ENCODE measurements around the gene MEGF6. TPM values are rescaled to one million over a fixed set of nuclear protein-coding genes. Genes with fewer than 3 reads are reported as not detected.
A peak's percentile ranks its signal among the peaks of the same experiment; 100 is the strongest.

MEGF6 gene
- polyA plus RNA-seq, 2 donors: 11.8 to 23.7 TPM

DNA sequence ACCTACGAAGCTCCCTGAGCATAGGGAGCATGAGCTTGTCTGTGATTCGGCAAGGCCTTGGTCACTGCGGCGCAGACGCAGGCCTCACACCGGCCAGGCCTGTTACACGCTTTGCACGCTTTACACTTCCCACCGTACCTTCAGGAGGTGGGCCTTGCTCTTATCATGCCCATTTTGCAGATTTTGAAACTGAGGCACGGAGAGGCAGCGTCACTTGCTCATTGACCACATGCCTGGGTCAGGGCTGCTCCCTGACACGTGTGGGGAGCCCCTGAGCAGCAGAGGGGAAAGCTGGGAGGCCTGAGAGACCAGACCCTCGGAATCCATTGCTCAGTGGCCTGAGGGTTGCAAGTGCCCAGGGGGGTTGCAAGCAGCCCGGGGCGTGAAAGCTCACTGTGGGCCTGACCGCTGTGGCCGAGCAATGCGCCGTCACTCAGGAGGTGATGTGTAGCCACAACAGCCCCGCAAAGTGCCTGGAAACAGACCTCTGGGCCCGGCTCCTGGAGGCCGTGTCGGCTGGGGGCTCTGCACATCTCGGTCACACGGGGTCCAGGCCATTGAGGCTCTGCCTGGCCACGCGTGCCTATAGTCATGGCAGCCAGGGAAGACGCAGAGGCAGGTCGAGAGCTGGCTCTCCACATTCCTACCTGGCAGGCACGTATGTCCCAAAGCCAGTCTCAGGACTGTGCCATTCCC is 149.9 kb downstream of the MEGF6 start:
- H3K36me3 ChIP-seq (ENCODE audit: control insufficient read depth in 2 of 2, insufficient read depth in 2 of 2, low read length in 1 of 2): no peaks in the 10 kb centered on the region
- 84 to 91% methylated on average over 30 of the region's 30 CpGs for WGBS, 2 donors
- no peaks in the 10 kb centered on the region for H3K27me3 ChIP-seq (ENCODE audit: control insufficient read depth in 1 of 2, insufficient read depth in 2 of 2, low read length in 2 of 2)
- peaks cover 17 to 71% of the 10 kb centered on the region in 2 donors for H3K4me1 ChIP-seq (ENCODE audit: control insufficient read depth in 2 of 2, insufficient read depth in 2 of 2, low read length in 1 of 2)
- no peak overlapping the region for H3K4me3 ChIP-seq (ENCODE audit: low read depth in 1 of 2, low read length in 2 of 2)
- H3K9me3 ChIP-seq (ENCODE audit: control insufficient read depth in 2 of 2, insufficient read depth in 1 of 2, low read depth in 1 of 2, low read length in 1 of 2): no peaks in the 10 kb centered on the region
- H3K27ac ChIP-seq (ENCODE audit: low read depth in 2 of 2, low read length in 1 of 2): no peak overlapping the region

DNA sequence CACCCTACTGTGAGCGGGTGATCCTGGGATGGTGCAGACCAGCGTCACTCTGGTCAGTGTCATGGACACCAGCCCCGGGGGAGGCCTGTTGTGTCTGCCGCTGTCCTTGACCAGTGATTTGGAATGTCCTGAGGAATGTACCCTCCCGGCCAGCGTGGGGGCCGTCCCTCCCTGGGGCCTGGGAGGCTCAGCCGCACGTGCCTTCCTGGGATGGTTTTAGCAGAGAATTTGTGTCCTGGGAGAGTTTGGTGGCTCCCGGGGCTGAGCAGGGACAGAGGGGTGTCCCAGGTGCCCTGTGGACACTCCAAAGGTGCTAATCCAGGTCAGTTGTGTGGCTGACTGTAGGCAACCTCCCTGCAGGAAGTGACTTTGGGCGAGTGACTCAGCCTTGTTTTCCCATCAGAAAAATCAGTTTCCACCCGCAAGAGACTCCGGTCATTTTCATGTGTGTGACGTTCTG is 150.6 kb downstream of the MEGF6 start:
- Histone ChIP-seq H3K36me3 (ENCODE audit: control insufficient read depth in 2 of 2, insufficient read depth in 2 of 2, low read length in 1 of 2) (no peaks in the 10 kb centered on the region), H3K27me3 (ENCODE audit: control insufficient read depth in 1 of 2, insufficient read depth in 2 of 2, low read length in 2 of 2) (no peaks in the 10 kb centered on the region), H3K4me3 (ENCODE audit: low read depth in 1 of 2, low read length in 2 of 2) (no peak overlapping the region), H3K4me1 (ENCODE audit: control insufficient read depth in 2 of 2, insufficient read depth in 2 of 2, low read length in 1 of 2) (peaks cover 20 to 66% of the 10 kb centered on the region in 2 donors), H3K27ac (ENCODE audit: low read depth in 2 of 2, low read length in 1 of 2) (peak overlapping the region; percentile 67 to 90), H3K9me3 (ENCODE audit: control insufficient read depth in 2 of 2, insufficient read depth in 1 of 2, low read depth in 1 of 2, low read length in 1 of 2) (no peaks in the 10 kb centered on the region)
- 47 to 51% methylated on average over 14 of the region's 14 CpGs for WGBS, 2 donors

DNA sequence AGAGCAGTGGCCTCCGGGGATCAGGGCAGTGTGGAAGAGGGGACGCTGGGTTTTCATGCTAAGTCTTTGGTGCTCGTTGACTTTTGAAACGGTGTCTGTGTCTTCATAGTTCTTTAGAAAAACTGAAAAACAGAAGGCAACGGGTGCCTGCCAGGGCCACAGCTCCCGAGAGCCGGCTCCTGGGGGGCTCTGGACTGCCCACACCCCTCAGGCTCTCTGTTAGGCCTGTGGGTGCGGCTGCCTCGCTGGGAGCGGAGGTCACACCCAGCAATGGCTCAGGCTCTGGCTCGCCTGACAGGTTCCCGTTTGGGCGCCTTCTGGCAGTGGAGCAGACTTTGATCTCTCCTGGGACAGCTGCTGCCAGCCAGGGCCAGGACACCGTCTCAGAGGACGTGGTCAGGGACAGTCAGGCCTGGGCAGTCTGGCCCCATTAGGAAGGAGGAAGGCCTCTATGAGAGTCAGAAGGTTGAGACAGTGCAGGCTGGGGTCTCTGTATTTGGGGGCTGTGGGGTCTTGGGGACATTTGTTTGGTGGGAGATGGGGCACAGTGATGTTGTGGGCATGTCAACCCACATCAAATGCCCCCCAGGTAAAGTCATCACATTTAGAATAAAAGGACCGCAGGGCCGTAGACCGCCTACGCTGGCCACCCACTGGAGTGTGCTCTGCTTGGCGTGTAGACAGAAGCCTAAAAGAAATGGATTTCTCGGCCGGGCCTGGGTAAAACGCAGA is 151.2 kb downstream of the MEGF6 start:
- Histone ChIP-seq H3K27me3 (ENCODE audit: control insufficient read depth in 1 of 2, insufficient read depth in 2 of 2, low read length in 2 of 2) (no peaks in the 10 kb centered on the region), H3K4me3 (ENCODE audit: low read depth in 1 of 2, low read length in 2 of 2) (no peak overlapping the region), H3K36me3 (ENCODE audit: control insufficient read depth in 2 of 2, insufficient read depth in 2 of 2, low read length in 1 of 2) (no peaks in the 10 kb centered on the region), H3K27ac (ENCODE audit: low read depth in 2 of 2, low read length in 1 of 2) (peak overlapping the region; percentile 67 to 90), H3K9me3 (ENCODE audit: control insufficient read depth in 2 of 2, insufficient read depth in 1 of 2, low read depth in 1 of 2, low read length in 1 of 2) (no peaks in the 10 kb centered on the region), H3K4me1 (ENCODE audit: control insufficient read depth in 2 of 2, insufficient read depth in 2 of 2, low read length in 1 of 2) (peaks cover 19 to 68% of the 10 kb centered on the region in 2 donors)
- 45 to 59% methylated on average over 23 of the region's 23 CpGs for WGBS, 2 donors

- no peaks in the 10 kb centered on the region for H3K27me3 ChIP-seq (ENCODE audit: control insufficient read depth in 1 of 2, insufficient read depth in 2 of 2, low read length in 2 of 2)
- no peak overlapping the region for H3K4me3 ChIP-seq (ENCODE audit: low read depth in 1 of 2, low read length in 2 of 2)
- H3K4me1 ChIP-seq (ENCODE audit: control insufficient read depth in 2 of 2, insufficient read depth in 2 of 2, low read length in 1 of 2): peaks cover 14 to 60% of the 10 kb centered on the region in 2 donors
- H3K27ac ChIP-seq (ENCODE audit: low read depth in 2 of 2, low read length in 1 of 2): peak overlapping the region; percentile 67 to 90
- no peaks in the 10 kb centered on the region for H3K36me3 ChIP-seq (ENCODE audit: control insufficient read depth in 2 of 2, insufficient read depth in 2 of 2, low read length in 1 of 2)
- 69 to 70% methylated on average over 24 of the region's 24 CpGs for WGBS, 2 donors
- no peaks in the 10 kb centered on the region for H3K9me3 ChIP-seq (ENCODE audit: control insufficient read depth in 2 of 2, insufficient read depth in 1 of 2, low read depth in 1 of 2, low read length in 1 of 2)
Measured at GRCh38 chr1:3459051-3459908, 152.0 kb downstream of the MEGF6 start.

DNA sequence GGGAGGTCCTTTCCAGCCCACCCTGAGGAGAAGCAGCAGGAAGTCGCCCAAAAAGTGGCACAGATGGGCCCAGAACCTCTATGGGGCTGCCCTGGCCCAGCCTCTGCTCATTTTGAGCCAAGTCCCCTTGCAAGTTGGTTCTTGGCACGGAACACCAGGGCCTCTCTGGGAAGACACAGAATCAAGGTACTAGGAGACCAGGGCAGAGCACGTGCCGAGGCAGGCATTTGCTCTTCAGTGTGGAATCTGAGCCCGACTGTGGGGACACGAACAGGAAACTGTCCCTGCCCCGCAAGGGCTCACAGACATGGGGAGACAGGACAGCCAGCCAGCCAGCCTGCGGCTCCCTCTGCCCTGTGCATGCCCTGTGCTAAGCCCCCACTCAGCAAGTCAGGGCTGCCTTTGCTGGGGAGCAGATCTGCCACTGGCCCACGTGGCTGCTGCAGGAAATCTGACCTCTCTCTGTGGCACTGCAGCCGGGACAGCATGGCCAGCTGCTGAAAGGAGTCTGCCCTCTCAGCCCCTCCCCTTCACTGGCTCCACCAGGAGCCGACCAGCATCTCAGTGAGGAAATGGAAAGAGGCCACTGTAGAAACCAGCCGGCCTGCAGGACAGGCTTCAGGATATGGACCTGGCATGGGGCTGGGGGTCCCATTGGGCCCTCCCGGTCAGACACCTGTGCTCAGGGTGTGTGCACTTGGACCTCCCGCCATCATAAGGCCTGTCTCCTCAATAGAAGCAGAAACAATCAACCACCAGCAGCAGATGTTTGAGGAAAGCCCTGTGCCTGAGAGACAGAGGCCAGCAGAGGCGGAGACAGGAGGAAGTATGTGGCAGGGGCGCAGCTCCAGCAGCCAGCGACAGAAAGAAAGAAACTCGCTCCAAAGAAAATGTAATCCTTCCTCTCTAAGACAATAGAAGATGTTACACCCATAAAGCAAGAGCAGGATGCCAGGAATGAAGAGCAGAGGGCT is 153.1 kb downstream of the MEGF6 start:
- Histone ChIP-seq H3K27ac (ENCODE audit: low read depth in 2 of 2, low read length in 1 of 2) (peak overlapping the region; percentile 69 to 83), H3K36me3 (ENCODE audit: control insufficient read depth in 2 of 2, insufficient read depth in 2 of 2, low read length in 1 of 2) (no peaks in the 10 kb centered on the region), H3K4me1 (ENCODE audit: control insufficient read depth in 2 of 2, insufficient read depth in 2 of 2, low read length in 1 of 2) (peaks cover 18 to 60% of the 10 kb centered on the region in 2 donors), H3K4me3 (ENCODE audit: low read depth in 1 of 2, low read length in 2 of 2) (no peak overlapping the region), H3K27me3 (ENCODE audit: control insufficient read depth in 1 of 2, insufficient read depth in 2 of 2, low read length in 2 of 2) (no peaks in the 10 kb centered on the region), H3K9me3 (ENCODE audit: control insufficient read depth in 2 of 2, insufficient read depth in 1 of 2, low read depth in 1 of 2, low read length in 1 of 2) (no peaks in the 10 kb centered on the region)
- 36 to 48% methylated on average over 18 of the region's 18 CpGs for WGBS, 2 donors

GRCh38 chr1:3456964-3457909 is 154.1 kb downstream of the MEGF6 start:
- no peaks in the 10 kb centered on the region for H3K36me3 ChIP-seq (ENCODE audit: control insufficient read depth in 2 of 2, insufficient read depth in 2 of 2, low read length in 1 of 2)
- peak overlapping the region in 1 of 2 donors; percentile 69 for H3K27ac ChIP-seq (ENCODE audit: low read depth in 2 of 2, low read length in 1 of 2)
- H3K4me3 ChIP-seq (ENCODE audit: low read depth in 1 of 2, low read length in 2 of 2): no peak overlapping the region
- 77 to 78% methylated on average over 29 of the region's 29 CpGs for WGBS, 2 donors
- no peaks in the 10 kb centered on the region for H3K27me3 ChIP-seq (ENCODE audit: control insufficient read depth in 1 of 2, insufficient read depth in 2 of 2, low read length in 2 of 2)
- H3K9me3 ChIP-seq (ENCODE audit: control insufficient read depth in 2 of 2, insufficient read depth in 1 of 2, low read depth in 1 of 2, low read length in 1 of 2): no peaks in the 10 kb centered on the region
- peaks cover 18 to 51% of the 10 kb centered on the region in 2 donors for H3K4me1 ChIP-seq (ENCODE audit: control insufficient read depth in 2 of 2, insufficient read depth in 2 of 2, low read length in 1 of 2)

DNA sequence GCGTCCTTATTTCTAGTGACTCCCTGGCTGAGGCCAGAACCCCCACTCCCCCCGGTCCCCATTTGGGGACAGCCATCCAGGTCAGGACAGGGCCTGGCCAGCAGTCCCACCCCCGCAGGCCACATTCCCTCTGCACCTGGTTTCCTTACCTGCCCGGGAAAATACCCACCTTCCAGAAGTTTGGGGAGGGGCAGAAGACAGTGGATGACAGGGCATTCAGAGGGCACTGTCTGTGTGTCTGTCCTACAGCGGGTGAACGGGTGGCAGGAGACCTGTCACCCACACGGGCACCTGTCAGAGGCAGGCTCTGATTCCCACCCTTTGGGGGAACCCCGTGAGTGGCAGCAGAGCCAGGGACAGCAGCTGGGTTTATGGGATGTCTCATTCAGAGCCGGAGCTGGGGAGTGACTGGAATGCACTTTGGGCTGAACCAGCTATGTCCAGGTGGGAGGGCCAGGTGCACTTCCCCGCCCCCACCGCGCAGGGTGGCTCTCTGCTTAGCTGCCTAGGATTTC is 154.8 kb downstream of the MEGF6 start:
- H3K4me3 ChIP-seq (ENCODE audit: low read depth in 1 of 2, low read length in 2 of 2): no peak overlapping the region
- H3K27ac ChIP-seq (ENCODE audit: low read depth in 2 of 2, low read length in 1 of 2): no peak overlapping the region
- H3K36me3 ChIP-seq (ENCODE audit: control insufficient read depth in 2 of 2, insufficient read depth in 2 of 2, low read length in 1 of 2): no peaks in the 10 kb centered on the region
- no peaks in the 10 kb centered on the region for H3K27me3 ChIP-seq (ENCODE audit: control insufficient read depth in 1 of 2, insufficient read depth in 2 of 2, low read length in 2 of 2)
- peaks cover 18 to 48% of the 10 kb centered on the region in 2 donors for H3K4me1 ChIP-seq (ENCODE audit: control insufficient read depth in 2 of 2, insufficient read depth in 2 of 2, low read length in 1 of 2)
- WGBS, 2 donors: 62 to 63% methylated on average over 12 of the region's 12 CpGs
- H3K9me3 ChIP-seq (ENCODE audit: control insufficient read depth in 2 of 2, insufficient read depth in 1 of 2, low read depth in 1 of 2, low read length in 1 of 2): no peaks in the 10 kb centered on the region

All from esophagus (tissue), 2 donors.